COLO668 (cell line): ENCODE results near the gene ARID1B.

Experiments
- DNase-seq: peaks from one replicate; lab custom pipeline; 2025; ENCODE audit not compliant: unreplicated experiment; lab: John Stamatoyannopoulos, UW

Gene ARID1B

DNA sequence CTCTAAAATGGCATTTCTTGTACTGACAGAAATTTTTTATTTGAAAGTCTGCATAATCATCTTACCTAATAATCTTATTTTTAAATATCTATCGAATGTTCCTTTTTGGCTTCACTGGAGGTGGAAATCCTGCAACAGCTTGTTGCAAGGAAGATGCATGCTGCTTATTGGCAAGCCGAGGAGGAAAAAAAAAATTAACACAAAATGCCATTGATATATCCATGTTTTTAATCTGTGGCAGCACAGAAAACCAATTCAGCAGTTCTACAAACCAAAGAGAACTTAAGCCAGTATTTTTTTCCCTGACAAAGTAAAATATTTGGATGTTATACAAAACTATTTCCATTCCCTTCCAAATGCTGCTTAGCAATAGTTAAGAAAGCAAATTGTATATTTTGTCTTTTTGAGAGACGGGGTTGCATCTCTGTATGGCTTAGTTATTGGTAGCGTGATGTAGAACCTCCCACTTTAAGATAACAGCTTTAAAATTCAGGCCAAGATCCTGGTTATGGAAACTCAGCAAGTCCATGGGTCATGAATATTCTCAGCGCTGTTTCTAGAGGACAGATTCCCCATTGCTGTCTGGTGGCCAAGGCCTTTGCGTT lies 314.8 kb downstream of the ARID1B start:
- no peak for DNase-seq

DNA sequence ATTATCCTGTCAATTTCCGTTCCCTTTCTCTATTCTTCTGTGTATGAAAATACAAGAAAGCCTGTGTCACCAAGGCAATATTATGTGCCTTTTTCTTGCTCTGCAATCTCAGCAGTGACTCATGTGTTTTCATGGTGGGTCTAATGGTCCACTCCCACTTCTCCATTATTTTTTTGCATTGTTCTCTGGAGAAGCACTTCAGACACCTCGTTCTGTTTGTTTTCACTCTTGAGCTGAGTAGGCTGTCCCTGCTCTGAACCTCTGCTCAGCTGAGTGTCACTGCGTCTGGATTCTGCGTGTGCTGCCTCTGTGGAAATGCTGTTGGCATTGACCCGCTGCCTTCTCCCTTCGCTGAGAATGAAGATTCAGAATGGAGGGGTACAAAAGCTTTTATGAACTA lies 315.6 kb downstream of the ARID1B start:
- DNase-seq, result peak; percentile 32

- DNase-seq, result no peak
Observed at GRCh38 chr6:157093536-157093935, 316.4 kb downstream of the ARID1B start.

GRCh38 chr6:157094038-157094437 lies 316.9 kb downstream of the ARID1B start:
- DNase-seq, result no peak

- DNase-seq, result no peak
Observed at GRCh38 chr6:157095084-157095483, 317.9 kb downstream of the ARID1B start.

DNA sequence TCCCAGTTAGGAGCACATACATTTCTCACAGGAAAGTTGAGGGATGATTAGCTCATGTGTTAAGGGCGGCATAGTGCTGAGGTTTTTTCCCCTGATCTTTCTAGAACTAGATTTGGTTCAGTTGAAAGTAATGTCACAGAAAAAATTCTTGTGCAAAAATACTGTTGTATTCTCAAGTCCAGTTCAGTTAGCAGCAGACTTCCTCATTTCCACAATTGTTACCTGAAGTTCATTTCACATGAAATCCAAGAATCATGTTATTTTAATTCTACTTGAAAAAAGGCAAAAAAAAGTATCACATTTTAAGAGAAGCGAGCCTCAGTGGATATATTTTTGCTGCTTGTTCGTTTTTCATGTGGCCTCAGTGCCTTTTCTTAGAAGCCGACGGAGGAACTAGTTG lies 318.4 kb downstream of the ARID1B start:
- DNase-seq, result no peak

DNA sequence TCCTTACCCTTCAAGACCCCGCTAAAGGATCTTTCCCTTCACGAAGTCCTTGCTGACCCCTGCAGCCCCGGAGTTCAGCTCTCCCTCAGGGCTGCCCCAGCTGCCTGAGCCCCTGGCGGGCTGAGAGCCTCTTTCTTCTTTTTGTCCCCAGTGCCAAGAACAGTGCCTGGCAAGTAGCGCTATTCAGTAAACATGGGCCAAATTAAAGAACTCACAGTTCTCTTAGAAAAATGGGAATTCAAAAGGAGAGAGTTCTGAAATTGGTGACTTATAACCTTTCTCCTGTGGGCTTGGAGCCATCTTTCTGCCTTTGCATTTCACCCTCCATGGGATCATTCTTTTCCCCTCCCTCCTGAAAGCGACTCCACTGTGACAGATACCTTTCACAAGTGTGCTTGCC lies 318.9 kb downstream of the ARID1B start:
- no peak for DNase-seq

GRCh38 chr6:157096522-157096921 lies 319.3 kb downstream of the ARID1B start:
- DNase-seq, result peak; percentile 13

- DNase-seq, result no peak
Observed at GRCh38 chr6:157097255-157097955, 320.2 kb downstream of the ARID1B start.

DNA sequence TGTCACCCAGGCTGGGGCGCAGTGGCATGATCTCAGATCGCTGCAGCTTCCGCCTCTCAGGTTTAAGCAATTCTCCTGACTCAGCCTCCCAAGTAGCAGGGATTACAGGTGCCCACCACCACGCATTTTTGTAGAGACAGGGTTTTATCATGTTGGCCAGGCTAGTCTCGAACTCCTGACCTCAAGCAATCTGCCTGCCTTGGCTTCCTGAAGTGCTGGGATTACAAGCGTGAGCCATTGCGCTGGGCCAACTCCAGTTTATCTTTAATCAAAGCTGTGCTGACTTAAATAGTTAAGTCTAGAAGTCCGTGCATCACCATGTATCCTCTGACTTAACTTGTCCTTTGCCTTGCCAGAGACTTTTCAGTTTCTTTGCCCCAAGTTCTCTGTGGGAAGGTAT lies 321.8 kb downstream of the ARID1B start:
- DNase-seq, result no peak

DNA sequence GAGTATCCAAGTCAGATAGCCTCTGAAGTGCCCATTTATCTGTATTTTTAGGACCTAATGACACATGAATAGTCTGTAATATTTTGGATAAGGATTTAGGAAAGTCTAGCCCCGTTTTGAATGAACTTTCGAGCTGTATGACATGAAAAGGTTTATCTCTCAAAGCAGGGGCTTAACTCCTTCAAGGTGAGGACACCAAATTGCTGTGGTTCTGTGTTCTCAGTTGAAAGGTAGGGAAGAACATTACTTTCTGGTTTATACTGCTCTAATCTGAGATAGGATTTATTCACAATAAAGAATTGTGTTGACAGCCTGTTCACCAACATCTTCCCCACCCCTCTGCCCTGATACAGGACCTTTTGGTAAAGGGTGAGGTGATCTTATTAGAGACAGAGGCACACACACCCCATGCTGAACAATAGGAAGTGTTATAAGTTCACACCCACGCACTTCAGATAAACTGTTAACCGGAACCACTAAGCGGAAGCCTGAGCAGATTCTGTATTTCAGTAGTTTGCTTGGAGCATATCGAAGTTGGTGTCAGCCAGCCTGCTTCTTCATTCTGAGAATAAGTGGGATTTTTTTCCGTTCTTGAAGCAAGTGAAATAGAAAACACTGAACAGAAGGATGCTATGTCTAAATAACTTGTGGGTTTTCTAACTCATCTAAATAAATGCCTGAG lies 322.9 kb downstream of the ARID1B start:
- no peak for DNase-seq

DNA sequence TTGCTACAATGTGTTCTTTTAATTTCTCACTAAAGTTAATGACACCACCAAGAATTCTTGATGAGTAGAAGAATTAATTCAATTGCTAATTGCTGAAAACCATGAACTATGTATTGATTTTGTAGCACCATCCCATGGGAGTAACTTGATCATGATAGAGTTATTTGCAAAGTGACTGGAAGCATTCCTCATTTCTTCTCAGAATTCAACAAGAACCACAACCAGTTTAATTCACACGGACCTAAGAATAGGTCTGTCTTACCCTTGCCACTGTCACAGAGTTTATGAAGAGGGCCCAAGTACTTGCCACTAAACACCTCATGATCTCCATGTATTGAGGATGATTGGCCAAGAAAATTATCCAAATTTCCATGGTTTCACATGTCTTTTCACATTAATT lies 324.0 kb downstream of the ARID1B start:
- DNase-seq, result no peak

DNA sequence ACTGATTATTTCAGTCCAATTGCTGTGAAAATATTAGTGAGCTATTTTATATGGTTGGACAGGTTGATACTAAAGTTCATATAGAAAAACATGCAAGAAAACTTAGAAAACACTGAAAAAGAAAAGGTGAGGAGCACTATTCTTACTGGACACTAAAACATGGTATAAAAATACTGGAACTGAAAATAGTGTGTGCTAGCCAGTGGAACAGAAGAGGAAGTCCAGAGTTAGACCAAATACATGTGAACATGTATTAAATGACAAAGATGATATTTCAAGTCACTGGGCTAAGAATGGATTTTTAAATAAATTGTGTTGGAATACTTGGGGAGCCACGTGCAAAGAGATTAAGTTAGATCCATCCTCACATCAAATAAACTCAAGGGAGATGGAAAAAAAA lies 327.6 kb downstream of the ARID1B start:
- DNase-seq, result no peak

- DNase-seq, result no peak
Observed at GRCh38 chr6:157106487-157106886, 329.3 kb downstream of the ARID1B start.

- DNase-seq, result no peak
Observed at GRCh38 chr6:157107571-157107914, 330.4 kb downstream of the ARID1B start.

DNA sequence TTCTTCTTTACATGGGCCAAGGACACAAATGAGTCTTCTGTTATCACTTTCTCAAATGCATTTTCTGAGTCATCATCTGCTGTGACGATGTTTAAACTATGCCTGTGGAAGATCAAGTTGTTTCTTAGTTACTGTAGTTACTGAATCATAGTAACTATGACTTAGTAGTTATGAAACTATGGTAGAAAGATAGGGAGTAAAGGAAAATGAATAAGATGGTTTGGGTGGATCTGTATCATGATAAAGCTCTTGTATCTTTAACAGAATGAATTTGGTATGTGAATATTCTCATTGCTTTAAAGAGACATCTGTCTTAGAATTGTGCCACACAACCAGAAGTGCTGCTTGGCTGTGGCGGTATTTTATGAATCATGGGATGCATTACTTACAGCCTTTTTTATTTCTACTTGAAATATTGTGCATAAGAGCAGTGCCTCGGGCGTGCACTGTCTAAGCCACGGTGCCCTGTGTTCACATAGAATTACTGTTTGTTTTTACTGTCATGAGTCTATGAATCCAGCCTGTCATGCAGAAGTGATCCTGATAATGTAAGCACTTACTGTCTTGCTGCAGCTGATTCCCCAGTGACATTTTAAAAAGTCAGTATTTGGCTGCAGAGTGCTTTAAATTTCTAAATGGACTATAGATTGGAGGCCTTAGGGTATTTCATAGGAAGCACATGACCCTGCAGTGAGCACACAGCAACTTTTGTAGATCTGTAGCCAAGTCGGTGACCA lies 330.9 kb downstream of the ARID1B start:
- DNase-seq, result no peak

DNA sequence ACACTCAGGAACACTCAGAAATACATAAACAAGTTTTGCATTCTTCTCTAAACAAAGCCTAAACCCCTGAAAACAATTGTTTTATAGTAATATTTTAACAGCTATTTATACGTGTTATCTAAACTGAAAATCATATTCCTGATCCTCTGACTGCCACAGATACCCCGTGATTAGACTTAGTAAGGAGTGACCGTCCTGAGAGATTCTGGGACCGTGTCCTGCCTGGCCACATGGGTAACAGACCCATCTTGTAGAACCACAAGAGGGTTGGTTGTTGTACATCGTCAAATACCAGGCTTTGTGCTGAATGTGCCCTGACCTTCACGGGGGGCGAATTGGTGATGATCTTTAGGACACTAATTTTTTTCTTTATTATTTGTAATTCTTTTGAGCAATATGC lies 331.7 kb downstream of the ARID1B start:
- no peak for DNase-seq

- DNase-seq, result no peak
Observed at GRCh38 chr6:157110607-157111006, 333.4 kb downstream of the ARID1B start.

- no peak for DNase-seq
Observed at GRCh38 chr6:157113389-157113788, 336.2 kb downstream of the ARID1B start.

DNA sequence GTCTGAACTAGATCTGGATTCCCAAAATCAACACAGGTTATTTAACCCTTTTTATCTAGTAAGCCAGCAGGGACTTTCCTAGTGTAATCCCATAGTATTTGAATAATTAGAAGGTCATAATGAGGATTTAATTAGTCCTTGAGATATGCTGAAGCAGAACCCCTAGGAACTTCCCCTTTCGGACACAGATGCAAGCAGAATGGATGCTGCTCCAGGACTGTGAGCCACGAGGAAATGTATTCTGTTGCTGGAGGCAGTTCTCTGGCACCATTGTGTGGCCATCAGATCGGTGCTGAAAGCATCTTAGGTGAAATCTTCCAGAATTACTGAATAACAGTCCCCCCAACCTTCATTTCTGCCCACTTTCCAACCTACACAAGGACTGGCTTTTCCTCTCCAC lies 339.2 kb downstream of the ARID1B start:
- no peak for DNase-seq

- DNase-seq, result no peak
Observed at GRCh38 chr6:157117431-157118095, 340.4 kb downstream of the ARID1B start.
